NCI-H1436 treated with DMSO at 0.1 percent for 48 hours (cell line): ENCODE results near the gene NCAPH2.

Source experiments
- DNase-seq: peaks from one replicate; lab custom pipeline; 2025; lab: John Stamatoyannopoulos, UW

The NCAPH2 gene

DNA sequence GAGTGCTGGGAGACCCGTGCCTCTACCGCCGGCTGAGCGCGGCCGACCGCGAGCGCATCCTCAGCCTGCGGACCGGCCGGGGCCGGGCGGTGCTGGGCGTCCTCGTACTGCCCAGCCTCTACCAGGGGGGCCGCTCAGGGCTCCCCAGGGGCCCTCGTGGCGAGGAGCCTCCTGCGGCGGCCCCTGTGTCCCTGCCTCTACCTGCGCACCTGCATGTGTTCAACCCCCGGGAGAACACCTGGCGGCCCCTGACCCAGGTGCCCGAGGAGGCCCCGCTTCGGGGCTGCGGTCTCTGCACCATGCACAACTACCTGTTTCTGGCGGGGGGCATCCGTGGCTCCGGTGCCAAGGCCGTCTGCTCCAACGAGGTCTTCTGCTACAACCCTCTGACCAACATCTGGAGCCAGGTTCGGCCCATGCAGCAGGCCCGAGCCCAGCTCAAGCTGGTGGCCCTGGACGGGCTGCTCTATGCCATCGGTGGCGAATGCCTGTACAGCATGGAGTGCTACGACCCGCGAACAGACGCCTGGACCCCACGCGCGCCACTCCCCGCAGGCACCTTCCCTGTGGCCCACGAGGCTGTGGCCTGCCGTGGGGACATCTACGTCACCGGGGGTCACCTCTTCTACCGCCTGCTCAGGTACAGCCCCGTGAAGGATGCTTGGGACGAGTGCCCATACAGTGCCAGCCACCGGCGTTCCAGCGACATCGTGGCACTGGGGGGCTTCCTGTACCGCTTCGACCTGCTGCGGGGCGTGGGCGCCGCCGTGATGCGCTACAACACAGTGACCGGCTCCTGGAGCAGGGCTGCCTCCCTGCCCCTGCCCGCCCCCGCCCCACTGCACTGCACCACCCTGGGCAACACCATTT is 41.1 kb downstream of the NCAPH2 start:
- no peak for DNase-seq

DNA sequence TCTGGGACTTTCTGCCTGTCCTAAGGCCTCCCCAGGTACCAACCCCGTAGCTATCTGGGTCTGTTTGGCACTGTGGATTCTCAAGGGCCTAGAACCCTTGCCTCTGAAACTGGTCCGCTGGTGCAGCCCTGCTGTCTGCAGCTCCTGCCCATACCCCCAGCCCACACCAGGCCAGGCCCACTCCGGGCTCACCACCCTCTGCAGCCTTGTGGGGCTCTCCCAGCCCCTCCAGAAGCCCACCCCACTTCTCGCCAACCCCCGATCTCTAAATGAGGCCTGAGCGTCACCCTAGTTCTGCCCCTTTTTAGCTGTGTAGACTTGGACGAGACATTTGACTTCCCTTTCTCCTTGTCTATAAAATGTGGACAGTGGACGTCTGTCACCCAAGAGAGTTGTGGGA is 42.4 kb downstream of the NCAPH2 start:
- DNase-seq = no peak

DNA sequence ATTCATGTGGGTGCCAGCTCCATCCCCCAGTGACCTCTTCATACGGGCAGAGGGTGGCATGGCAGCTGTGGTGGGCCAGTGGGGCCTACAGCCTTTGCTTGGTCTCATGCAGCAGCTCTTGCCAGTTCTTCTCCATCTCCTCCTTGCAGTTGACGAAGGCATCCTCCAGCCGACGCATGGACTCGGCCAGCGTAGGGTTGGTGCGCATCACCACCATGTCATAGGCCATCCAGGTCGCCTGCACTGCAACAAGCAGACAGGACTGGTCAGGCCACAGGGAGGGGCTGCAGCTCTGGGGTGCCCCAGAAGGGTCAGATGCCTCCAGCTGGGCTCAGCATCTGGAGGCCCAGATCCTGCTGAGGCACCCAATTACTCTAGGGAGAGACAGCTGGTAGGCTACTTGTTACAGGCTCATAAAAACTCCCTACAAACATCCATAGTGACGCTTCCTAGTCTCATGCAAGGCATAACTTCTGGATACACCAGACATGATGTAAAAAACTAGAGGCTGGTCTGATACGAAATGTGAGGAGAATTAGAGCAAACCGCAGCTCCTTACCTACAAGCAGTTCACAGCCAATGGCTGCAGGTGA is 43.2 kb downstream of the NCAPH2 start:
- DNase-seq = no peak

DNA sequence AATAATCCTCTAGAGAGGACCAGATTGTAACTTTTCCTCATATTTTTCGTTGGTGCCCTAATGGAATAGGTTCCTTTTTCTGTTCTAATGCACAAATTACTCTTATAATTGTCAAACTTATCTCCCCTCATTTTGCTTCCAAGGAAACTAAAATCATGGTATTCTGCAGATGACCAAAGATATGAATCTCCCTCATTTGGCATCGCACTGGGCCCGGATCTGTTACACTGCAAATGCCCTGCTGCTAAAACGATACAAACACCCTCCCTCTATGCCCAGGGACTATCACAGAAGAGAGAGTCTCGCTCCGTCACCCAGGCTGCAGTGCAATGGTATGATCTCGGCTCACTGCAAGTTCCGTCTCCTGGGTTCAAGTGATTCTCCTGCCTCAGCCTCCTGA is 45.3 kb downstream of the NCAPH2 start:
- DNase-seq = no peak

DNA sequence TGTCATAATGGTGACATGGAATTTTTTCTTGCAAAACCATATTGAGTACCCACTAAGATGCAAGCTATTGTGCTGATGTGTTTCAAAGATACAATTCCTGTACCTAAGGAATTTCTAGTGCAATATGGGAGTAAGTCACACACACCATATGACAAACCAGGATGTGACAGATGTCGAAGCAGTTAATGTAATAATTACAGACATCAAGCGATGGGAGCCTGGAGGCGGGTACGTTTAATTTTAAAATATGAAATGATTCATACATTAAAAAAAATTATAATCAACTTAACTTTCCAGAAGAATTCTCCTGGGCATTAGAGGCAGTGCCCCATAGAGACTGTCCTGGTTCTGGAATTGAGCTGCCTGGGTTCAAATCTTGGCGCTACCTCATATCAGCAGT is 48.7 kb downstream of the NCAPH2 start:
- no peak for DNase-seq

DNA sequence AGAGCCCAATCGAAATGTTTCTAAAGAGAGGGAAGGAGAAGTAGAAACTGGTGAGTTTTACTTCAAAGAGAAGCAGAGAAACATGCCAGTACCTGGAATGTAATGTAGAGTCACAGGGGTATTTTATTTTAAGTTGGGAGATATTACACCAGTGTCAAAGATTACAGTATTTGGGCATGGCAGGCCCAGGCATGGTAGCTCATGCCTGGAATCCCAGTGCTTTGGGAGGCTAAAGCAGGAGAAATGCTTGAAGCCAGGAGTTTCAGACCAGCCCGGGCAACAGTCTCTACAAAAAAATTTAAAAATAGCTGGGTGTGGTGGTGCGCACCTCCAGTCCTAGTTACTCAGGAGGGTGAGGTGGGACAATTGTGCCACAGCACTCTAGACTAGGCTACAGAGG is 52.0 kb downstream of the NCAPH2 start:
- DNase-seq = no peak

DNA sequence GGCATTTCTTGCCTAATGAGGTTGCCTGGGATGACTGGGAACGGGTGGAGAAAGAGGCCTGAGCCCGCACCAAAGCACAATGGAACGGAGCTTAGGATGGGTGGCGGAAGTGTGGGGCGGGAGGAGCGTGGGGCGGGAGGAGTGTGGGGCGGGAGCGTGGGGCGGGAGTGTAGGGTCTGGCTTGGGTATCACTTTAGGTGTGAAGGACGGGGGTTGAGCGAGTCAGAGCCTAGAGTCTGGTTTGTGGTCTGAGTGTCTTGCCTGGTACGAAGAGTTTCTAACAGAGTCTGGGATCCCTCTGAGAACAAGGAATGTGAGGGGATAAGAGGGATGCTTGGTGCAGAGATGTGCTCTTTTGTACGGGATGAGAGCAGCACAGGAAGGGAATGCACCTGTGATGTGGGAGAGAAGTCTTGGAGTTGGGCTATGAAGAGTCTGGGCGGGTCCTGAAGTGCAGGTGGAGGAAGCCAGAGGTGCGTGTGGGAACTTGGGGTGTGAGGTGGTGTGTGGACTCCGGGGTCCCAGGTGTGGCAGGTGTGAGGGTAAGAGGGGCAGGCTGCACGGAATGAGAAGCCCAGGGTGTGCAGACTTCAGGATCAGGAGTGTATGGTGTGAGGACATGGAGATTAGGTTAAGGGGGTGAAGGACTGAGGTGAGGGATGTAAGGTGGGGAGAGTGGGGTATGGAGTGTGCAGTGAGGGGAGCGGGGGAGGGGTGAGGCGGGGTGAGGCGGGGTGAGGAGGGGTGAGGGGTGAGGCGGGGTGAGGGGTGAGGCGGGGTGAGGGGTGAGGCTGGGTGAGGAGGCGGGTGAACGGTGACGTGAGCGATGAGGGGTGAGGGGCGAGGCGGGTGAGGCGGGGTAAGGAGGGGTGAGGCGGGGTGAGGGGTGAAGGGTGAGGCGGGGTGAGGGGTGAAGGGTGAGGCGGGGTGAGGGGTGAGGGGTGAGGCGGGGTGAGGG is 53.7 kb downstream of the NCAPH2 start:
- no peak for DNase-seq

DNA sequence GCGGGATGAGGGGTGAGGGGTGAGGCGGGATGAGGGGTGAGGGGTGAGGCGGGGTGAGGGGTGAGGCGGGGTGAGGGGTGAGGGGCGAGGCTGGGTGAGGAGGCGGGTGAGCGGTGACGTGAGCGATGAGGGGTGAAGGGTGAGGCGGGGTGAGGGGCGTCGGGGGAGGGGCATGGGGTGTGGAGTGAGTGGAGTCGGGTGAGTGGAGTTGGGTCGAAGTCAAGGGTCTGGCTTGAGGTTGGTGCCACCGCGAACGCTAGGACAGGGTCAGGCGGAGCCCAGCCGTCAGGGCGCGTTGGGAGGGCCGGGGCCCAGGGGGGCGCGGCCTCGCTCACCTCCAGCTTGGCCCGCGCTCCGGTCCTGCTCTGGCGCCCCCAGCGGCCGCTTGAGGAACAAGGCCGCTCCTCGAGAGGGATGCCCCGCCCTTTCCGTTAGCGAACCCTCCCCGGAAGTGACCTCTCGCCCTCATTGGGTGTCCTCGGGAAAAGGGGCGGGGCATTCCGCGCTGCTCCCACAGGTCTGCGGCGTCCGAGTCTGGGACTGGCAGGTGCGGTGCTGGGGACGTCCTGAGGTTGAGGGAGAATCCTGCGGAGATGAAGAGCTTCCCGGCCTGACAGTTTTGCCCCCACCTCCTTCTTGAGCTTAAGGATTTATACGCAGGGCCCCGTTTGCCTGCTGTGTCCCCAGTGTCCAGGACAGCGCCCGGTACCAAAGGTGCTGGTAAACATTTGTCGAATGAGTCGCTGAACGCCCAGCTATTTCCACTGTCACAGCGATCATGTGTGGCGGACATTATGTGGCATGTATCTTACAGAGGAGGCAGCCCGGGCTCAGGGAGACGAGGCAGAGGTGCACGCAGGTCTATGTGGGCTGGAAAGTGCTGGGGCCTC is 54.7 kb downstream of the NCAPH2 start, which contains the start of gene SYCE3:
TSS of gene SYCE3 (minus strand) at position 397 of the 890 bp plus-strand sequence. CDS start 6,514 bp downstream, outside the sequence.
- peak; percentile 77 for DNase-seq

DNA sequence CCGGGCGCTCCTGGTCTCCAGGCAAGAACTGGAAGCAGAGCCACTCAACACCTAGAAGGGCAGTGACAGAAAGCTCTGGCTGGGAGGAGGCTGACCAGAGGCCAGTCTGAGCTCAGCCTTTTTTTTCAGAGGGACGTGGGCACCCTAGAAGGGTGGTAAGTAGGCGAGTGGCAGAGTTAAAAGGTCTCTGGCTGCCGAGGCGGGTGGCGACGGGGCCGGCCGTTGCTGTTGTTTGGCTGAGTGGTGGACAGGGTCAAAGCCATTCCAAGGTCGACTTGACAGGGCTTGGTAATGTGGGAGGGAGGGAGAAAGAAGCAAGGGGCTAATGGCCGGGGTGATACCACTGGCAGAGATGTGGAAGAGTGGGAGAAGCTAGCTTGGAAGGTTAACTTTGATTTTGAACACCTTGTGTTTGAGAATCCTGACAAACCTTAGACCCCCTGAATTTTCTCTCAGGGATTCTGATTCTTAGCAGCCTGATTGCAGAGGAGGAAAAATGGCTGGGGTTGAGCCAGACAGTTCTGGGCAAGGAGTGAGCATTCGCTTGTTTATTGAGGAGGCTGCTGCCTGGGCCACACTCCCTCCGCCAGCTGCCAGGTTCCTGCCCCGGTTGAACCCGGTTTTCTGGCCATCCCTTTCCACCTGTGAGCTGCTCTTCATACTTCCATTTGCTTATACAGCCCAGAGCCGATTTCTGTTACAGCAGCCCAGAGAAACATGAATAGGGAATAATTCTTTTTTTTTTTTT is 55.6 kb downstream of the NCAPH2 start:
- no peak for DNase-seq

DNA sequence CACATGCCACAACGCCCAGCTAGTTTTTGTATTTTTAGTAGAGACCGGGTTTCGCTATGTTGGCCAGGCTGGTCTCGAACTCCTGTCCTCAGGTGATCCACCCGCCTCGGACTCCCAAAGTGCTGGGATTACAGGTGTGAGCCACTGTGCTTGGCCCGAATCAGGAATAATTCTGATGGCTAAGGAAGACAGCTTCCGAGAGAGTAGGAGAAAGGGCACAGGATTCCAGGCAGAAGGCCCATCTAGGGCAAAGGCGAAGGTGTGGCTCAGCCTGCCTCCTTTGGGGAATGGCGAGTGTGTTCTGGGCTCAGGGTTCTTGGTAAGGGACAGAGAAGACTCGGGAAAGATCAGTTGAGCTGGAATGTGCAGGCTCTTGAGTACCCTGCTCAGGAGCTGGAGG is 56.3 kb downstream of the NCAPH2 start:
- no peak for DNase-seq

DNA sequence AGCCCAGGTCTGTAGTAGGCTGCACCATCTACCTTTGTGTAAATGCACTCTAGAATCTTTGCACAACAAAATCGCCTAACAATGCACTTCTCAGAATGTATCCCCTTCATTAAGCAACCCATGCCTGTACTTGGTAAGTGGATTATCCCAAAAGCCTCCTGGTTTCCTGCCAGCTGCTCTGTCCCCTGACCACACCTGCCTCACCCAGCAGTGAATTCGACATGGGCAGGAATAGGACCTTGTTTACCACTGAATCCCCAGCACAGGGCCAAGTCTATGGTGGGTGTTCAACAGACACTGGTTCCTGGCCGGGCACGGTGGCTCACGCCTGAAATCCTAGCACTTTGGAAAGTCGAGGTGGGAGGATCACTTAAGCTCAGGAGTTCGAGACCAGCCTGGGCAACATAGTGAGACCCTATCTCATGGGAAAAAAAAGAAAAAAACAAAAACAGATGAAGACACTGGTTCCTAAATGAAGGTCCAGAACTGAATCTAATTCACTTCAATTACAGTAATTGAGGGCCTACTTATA is 59.8 kb downstream of the NCAPH2 start:
- DNase-seq = no peak

DNA sequence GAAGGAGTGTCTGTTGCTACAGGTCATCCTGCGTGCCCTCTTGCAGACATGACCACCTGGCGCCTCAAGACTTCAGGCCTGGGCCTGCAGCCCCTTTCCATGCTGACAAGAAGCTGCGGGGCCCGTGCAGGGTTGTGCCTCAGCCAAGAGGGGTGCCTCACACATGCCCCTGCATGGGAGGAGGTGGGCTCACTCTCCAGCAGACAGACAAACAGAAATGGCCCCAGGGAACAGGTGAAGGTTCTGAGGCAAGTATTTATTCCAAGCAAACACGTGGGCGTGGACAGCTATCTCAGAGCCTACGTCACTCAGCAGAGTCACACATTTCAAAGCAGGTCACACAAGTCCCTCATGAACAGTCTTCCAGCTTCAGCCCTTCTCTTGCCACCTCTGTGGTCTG is 60.6 kb downstream of the NCAPH2 start:
- DNase-seq = no peak

DNA sequence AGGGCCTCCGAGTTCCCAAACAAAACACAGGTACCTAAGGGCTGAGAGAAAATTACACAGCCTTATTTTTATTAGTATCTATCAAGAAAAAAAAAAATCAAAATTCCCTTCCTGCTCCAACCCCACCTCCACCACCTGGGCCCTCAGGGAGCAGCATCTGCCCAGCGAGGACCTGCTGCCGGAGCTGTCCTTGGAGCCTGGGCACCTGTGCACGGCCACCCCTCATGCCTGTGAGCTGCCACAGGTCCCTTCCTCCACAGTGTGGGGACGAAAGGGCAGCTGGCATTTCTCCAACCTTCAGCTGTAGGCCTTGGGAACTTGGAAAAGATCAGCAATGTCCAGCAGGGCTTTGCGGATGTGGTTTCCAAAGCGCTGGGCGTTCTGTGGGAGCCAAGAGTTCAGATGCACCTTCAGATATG is 61.0 kb downstream of the NCAPH2 start:
- DNase-seq = no peak

DNA sequence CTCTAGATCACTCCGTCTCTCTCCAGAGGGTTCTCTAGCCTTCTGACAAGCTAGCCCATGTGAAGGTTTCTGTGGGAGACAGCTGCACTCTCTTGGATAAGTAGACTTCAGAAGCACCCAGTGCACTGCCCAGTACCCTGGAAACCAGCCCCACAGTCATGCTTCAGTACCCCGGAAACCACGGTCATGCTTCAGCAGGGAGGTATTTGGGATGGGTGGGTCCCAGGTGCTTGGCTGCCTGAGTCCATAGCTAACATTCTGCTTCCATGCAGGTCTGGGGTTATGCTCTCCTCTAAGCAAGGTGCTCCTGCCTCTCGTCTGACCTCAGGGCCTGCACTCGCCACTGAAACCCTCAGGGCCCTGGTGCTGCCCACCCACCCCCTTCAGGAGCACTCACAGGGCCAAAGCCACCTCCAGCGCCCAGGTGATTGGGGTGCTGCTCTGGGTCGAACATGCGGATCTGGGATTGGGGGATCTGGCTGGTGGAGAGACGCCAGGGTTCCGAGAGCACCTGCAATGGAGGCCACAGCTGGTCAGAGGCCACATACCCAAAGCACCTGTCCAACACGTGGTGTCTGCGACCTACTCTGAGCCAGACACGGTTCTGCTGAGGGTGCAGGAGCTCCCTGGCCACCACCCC is 62.0 kb downstream of the NCAPH2 start:
- DNase-seq = no peak

DNA sequence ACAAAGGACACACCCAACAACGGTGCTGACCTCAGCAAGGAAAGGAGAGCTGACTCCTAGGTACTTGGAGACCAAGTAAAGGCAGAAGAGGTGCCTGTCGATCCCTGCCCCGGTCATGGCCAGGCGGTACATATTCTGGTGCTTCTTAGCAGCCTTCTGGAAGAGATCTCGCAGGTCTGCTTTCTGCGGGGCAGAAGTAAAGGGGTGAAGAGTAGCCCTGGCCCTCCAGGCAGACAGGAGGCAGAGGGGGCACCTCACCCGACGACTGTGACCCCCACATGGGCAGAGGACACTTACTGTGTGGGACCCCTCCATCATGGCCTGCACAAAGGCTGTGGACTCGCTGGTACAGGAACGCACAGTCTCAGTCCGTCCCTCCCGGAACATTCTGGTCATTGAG is 62.8 kb downstream of the NCAPH2 start:
- no peak for DNase-seq

DNA sequence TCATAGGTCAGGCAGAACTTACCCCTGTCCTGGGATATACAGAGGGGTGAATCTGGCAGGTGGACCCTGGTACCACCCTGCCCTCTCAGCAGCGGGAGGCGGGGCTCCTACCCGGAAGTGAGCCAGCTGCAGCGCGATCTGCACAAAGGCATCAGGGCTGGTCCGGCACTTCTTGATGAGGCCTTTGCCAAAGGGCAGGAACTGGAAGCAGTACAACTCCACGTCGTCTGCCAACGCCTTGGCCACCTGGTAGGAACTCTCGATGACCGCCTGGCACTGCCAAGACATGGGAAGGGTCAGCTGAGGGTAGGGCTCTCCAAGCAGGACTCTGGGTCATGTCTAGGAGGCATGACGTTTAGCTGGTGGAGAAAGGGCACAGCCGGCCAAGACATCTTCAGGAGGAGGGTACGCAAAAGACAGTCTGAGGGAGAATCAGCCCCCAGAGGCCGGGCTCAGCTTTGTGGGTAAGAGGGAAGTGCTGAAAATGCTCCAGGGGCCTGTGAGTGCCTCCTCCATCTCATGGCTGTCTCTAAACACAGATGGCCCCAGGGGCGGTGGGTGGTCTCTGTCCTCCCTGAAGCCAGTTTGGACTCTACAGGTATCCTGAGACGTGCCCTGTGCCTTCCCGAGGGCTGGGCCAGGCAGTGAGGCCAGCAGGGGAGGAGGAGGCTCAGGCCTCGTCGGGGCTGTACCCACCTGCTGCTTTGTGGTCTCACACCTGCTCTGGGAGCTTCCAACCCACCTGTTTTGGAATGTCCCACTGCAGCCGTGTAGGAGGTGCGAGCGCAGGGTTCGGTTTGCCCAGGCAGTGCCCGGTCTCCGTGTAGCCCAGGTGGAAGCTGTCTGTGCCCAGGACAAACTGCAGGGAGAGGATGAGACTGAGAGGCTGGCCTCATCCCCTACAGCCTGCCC is 63.5 kb downstream of the NCAPH2 start:
- no peak for DNase-seq

DNA sequence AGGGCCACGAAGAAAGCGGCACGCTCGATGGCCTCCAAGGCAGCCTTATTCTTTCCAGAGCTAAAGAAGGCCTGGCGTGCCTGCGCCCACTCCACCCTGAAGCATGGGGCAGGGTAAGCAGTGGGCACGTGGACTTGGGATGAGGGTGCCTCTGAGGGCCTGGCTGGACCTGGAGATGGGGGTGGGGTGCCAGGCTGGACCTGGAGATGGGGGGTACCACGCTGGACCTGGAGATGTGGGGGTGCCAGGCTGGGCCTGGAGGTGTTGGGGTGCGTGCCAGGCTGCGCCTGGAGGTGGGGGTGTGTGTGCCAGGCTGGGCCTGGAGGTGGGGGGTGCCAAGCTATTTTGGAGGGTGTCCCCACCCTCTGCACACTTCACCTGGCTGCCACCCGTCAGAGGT is 64.9 kb downstream of the NCAPH2 start:
- DNase-seq = no peak

DNA sequence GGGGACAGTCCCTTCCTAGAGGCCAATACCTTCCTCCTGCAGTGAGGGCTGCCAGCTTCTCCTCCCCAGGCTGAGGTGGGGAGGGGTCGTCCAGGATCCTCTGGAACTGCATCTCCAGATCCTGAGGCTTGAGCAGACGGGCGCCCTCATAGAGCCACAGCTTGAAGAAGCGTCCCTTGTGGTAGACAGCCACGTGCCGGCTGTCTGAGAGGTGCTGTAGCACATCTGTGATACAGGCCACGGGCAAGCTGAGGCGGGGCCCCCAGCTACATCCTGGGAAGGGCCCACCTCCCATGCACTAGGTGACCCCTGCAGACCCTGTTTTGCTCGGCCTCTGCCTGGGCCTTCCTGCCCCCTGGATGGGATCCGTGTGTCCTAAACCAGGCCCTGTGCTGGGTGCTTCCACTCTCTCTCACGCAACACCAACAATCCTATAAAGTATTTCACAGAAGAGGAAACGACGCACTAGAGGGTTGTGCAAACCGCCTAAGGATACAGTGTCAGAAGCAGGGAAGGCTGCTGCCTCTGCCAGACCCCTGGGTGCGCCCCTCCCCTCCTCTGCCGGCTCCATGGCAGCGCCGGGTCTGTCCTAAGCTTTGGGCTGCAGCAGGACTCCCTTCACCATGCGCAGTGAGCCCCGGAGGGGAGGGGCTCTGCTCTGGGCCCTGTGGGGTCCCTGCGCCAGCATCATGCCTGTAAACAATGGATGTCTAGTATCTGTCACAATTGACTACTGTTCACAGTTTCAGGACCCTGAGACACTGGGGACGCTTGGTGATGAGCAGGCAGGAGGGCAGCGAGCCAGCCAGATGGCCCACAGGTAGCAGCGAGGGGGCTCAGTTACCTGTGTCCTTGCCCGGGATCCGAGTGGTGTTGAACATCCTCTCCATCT is 65.7 kb downstream of the NCAPH2 start:
- DNase-seq = no peak
